Colon (tissue), 2 donors: ENCODE data around the gene MLN.

Experiments used
- FAIRE-seq: peaks from 2 replicates; lab custom pipeline; 2012; peaks lifted over from hg19 to GRCh38; lab: Jason Lieb, UNC
- donor health status: control.
- donor health status: control.

Gene MLN

DNA sequence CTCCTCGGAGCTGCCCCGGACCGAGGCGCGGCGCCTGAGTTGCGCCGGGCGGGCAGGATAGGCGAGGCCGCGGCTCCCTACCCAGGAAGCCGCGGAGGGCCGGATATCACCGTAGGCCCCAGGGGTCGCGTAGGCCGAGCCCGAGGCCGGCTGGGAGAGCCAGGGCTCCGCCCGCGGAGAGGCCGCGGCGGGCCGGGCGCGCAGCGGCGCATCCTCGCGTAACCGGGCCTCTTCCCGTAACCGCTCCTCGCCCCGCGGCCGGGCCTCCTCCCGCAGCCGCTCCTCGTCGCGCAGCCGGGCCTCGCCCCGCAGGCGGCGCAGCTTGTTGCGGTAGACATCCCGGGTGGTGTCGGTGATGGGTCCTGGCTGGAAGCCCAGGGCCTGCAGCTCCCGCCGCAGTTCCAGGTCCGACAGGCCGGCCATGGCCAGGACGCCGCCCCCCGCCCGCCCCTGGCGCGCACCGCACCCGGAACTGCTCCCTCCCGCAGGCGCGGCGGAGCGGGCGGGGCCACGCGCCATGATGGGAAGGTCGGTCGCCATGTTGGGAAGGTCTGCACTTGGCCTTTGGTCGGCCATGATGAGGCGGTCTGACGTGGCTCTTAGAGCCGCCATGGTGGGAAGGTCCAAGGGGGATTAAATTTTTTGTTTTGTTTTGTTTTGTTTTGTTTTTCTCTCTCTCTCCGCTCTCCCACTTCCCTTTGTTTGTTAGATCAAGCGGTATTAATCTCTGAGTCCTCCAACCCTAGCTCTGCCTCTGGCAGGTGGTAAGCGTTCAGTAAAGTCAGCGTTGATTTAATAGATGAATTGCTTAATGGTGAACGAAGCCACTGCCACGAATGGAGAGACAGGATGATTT, 14.9 kb downstream of the MLN start, which contains the start of gene LEMD2:
Gene LEMD2, minus strand, starts transcription at position 437 of the 856 bp plus-strand sequence. Its CDS starts 14 bp downstream, at position 423.
- FAIRE-seq = no peak

DNA sequence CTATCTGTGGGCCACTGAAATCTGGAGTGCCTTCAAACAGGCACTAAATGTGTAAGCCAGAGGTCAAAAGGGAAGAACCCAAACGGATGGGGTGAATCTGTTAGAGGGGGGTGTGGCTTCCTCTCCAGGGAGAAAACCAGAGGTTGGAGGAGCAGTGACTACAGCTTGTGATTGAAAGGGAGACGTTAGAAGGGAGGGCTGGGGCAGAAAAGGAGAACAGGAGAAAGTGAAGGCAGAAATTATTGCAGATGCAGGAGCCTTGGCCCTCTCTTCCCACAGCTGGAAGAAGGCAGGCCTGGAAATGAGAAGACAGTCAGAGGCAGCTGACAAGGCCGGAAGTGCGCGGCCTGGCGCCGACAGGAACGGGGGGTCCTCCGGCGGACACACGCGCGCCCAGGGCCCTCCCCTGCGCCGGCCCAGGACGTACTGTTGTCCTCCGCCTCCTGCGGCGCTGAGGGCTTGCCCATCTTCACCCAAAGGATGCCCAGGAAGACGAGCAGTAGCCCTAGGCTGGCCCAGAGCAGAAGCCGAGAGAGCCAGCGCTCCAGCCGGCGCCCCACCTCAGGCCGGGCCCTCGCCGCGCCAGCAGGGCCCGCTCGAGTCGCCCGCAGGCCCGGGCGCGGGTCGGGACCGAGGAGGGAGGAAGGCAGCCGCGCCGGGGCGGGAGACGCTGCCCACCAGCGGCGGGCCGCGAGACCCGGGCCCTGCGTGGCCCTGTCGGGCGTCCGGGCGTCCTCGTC, 15.7 kb downstream of the MLN start:
- FAIRE-seq = no peak

DNA sequence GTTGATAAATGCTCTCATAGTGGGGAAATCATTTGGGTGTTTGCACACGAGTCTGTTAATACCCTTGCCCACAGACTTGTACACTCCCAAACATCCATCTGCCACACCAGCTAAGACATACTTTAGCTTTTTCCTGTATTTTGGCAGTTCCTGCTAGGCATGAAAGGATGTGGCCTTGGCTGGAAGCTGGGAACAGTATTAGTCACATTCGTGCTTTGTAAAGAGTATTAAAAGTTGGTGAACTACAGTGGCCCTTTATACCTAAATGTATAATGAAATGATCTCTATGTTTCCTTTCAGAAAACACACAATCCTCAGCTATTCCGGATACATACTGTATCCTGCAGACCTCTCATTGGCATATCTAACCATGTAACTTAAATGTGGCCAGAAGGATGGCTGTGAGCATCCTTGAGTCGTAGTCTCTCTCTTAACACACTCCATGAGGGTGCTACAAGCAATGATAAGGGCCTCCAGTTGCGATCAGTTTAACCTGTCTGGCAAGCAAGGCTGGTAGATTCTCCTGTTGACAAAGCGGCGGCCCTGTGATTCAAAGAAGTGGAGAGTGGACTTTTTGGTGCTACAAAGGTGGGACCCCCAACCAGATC, 16.4 kb downstream of the MLN start:
- FAIRE-seq = no peak

DNA sequence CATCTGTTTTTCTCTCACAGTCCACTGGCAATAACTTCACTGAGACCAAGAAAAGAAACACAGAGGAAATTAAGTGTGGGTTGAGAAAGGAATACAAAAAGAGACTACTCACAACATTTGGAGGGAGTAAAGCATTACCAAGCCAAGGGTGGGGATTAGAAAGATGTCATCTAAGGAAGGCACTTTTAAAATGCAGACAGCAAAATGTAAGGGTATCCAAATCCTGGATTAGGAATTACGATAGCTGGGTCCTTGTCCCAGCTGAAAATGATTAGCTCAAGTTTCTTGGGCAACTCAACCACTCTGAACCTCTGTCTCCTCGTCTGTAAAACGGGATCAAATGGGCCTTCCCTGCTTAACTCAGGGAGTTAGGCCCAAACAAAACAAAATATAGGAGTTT, 17.1 kb downstream of the MLN start:
- no peak for FAIRE-seq

DNA sequence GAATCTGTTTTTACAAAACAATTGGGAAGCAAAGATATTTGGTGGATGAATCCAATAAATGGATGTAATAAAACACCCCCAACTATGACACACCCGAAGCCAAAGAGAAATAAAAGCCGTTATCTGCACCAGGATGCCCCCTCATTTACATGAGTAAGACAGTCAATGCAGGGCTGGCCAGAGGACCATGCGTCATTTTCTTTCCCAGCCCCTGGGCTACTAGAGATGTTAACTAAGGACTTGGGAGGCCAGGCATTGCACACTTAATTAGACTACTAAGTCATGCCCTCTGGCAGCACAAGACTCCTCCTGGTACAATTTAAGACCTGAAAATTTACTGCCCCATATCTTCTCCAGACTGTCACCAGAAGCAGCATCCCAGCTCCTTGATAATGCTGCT, 18.0 kb downstream of the MLN start:
- FAIRE-seq = no peak

DNA sequence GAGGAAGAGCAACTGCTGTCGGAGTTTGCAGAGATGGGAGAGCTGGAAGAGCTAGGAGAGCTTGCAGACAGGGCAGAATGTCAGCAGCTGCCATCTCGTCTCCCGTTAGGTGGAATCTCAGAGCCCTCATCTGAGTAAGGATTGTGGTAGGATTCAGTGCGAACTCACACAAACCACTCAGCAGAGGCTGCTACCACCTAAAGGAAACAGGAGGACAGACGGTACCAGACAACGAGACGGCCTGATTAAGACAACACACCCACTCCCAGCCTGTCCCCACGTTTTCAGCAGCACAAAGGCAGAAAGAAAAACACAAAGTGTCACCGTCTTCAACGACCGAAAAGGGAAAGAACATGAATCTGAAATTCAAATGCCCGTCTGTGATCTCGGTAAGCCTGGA, 19.0 kb downstream of the MLN start:
- FAIRE-seq = no peak

DNA sequence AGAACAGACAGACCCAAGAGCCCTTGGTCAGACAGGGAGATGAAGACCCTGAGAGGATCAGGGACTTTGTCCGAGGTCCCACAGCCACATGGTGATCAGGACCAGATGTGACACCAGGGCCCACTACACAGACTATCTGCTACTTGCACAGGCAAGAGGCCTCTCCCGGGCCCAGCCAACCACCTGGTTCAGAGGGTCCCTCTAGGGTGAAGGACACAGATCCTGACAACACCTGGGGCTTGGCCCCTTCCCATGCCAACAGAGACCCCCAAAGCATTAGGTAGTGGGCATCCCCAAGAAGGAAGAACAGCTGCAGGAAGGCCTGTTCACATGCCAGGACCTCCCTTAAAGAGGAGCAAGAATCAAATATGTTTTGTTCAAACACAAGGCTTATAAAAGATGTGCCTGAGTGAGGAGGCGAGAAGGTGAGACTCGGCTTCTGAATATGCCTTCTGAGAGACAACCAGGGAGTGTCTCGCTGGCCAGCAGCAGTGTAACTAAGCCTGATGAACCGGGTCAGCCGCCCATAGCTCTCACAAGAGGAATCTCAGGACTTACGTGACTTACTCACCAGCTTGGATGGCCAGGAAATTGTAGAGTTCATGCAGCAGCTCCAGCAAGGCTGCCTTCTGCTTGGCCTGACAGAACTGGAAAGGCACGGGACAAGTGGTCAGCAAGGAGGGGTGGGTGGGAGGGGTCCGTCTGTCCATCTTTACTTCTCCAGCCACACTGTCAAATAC, 19.9 kb downstream of the MLN start:
- FAIRE-seq = no peak

DNA sequence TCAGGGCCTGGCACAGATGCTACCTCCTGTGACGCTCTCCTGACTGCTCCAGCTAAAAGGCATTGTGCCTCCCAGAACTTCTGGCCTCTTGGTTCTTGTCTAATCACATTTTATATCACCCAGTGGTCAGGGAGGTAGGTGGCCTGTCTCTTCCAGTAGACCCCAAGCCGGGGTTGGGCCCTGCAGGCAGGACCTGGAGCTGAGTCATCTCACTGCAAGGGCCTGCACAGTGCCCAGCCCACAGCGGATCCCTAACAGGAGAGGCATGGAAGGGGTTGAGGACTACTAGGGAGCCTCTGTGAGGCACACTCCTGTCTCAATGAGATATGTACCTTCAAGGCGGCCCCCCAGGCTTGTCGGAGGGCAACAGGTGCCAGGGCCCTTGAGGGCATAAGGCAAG, 21.2 kb downstream of the MLN start:
- no peak for FAIRE-seq

DNA sequence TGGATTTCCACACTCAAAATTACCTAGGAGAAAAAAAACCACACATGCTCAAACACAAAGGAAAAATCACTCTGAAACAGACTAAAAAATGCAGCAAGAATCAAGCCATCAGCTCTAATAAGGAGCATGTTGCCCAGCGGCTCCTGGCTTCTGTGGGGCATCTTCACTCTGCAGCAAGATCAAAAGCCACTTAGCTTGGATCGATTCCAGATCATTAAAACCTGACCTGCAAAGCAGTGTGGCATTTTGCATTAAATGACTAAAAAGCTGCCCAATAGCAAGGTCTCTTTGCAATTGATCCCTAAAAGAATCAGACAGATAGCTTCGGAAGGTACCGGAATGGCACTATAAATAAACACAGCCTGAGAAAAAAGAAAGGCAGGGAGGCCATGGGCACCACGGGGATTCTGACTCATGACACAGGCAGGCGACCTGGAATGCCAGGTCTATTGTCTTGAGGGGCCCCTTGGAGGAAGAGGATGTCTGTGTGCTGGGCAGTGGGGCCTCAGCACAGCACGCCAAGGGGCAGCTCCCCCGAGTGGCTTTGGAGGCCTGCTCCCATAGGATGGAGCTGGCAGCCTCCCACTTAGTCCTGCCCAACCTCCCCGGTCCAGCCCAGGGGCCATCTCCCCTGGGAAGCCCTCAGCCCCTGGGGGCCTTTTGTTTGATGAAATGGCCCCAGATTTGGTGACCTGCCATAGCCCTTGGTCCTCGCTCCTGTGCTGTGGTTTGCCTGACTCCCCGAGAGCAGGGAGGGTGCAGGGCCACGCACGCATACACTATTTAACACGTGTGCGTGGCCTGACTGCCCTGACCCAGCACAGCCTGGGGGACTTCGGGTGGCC, 22.4 kb downstream of the MLN start:
- FAIRE-seq = no peak

DNA sequence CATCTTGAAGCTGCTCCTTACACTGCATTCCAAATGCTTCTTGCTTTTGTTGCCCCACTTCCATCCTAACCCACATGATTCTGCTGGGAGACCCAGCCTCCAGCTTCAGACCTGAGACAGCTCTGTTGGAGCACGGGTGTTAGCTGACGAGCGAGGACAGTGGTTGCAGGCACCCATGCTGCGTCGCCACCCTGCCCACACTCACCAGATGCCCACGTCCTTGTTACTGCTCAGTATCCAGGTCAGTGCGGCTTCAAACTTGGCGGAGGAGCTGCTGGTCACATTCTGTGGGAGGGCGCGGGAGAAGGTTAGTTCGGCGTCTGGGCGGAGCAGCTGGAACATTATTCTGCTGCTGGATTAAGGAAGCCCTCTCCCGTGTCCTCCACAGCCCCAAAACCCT, 23.9 kb downstream of the MLN start:
- no peak for FAIRE-seq

DNA sequence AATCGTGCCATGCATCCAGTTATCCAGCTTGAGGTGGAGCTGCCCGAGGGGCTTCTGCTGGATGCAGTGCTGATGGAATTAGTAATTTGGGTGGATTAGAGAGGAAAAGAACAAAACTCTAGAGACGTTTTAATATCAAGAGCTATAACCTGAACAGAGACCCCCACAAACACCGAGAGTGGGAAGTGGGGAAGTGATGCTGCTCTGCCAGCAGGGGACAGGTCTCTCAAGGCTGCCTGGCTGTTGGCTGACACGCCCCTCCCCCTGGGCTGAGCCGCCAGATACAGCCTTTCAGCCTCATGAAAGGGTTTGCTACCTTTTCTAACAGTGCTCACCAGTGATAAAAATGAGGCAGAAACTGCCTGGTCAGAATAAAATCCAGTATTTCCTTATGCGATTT, 24.5 kb downstream of the MLN start:
- no peak for FAIRE-seq

DNA sequence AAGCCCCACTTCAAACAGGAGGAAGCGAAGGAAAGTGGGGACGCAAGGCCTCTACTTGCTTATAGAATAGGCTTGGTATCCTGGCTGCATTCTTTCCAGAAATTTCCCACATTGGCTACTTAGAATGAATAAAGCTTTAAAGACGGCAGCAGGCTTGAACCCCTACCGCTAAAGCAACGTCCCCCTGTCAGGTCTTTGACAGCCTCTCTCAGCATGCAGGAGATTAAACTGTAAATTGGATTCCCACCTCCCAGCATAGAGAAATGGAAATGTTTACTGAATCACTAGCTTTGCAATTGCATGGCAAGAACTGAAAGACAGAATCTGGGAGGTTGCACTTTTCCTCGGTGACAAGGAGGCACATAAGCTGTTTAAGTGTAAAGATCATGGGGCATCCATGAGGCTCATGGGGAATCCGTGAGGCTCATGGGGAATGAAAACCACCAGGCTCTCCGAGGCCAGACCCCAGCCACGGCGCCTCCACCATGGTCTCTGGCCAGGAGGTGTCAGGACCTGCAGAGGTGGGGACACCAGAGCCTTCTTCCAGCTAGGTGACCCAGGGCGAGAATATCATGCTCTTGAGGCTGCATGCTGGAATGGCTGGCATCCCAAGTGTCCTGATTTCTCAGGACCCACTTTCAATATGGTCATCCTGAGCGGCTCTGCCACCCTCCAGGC, 25.2 kb downstream of the MLN start:
- no peak for FAIRE-seq

DNA sequence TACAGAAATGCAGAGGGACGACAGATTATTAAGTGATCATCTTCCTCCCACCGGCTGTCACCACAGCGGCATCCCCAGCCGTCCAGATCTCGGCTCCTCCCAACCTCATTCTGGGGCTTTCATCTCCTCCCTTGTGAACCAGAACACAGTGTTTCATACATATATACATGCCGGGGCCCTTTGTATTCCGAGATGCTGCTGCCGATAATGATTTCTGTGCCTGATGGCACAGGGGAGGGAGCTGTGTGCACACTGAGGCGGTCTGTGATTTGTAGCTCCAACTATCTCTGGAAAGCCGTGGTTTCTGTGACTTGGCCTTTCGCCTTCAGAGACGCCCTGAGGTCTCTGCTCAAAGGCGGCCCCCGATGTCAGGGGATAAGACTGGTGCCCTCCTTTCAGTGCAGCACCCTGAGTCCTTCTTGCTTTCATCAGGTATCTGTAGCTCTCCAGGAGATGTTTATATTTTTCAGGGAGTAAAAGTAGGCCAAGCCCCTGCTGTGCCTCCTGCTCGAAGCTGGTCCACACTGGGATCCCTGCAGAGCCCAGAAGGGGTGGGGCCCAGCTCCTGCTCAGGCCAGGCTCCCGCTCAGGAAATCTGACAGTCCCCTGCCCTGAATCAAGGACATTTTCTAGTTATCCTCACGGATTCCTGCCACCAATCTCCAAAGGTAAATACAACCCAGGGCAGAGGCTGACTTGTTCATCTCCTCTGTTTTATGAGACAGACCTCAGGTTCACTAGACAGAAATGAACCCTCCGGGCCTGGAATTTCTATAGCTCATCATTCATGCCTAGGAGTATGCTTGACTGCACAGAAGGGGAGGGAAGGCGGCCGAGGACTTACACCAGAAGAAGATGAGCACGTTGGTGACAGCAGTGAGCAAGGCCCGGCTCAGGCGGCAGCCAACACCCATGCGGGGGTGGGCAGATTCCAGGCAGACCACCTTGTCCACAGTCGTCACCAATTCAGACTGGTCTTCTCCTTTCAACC, 26.1 kb downstream of the MLN start:
- FAIRE-seq = no peak

DNA sequence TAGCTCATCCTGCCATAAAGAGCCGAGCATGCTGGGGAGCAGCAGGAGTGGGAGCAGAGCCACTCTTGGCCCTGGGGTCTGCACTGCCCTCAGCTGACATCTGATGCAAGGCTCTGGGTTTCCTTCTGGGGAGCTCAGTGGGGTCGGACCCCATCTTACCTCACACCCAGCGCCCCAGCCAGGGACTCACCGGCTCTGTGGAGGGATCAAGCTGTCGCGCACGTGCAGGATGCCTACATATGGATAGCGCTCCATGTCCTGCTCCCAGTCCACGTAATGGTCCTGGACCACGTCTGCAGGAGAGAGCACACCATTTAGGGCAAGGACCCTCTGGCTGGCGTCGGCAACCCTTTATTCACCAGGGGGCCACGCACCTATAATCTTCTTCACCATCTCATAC, 27.0 kb downstream of the MLN start:
- FAIRE-seq = no peak

DNA sequence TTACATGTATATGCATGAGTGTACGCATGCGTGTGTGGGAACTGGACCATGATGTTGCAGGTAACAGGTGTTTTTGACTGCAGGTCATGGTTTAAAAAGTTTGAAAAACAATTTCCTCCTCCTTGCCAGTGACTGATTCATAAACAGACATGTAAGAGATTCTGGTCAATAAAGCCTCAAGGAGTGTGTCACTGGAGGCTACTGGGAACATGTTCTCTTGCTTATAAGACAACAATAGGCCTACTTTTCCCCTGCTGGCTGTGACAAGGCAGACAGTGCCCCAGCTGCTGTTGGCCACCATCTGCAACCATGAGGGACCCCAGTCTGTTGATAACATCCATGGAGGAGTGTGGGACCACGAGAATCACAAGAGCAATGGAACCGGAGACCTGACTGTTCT, 27.6 kb downstream of the MLN start:
- FAIRE-seq = no peak

DNA sequence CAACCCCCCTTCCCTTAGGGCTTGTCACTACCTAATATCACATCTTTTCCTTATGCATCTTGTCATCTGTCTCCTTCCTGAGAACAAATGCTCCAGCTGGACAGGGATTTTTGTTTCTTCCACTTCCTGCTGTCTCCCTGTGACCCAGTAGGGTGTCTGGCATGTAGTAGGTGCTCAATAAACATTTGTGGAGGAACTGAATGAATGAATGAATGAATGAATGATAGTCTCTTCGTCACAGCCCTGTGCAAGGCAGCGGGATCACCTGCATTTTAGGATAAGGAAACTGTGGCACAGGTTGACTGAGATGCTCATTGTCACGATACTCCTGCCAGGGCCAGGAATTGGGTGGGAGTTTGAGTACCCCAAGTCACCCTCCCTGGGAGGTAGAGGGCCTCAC, 29.0 kb downstream of the MLN start:
- FAIRE-seq = no peak

DNA sequence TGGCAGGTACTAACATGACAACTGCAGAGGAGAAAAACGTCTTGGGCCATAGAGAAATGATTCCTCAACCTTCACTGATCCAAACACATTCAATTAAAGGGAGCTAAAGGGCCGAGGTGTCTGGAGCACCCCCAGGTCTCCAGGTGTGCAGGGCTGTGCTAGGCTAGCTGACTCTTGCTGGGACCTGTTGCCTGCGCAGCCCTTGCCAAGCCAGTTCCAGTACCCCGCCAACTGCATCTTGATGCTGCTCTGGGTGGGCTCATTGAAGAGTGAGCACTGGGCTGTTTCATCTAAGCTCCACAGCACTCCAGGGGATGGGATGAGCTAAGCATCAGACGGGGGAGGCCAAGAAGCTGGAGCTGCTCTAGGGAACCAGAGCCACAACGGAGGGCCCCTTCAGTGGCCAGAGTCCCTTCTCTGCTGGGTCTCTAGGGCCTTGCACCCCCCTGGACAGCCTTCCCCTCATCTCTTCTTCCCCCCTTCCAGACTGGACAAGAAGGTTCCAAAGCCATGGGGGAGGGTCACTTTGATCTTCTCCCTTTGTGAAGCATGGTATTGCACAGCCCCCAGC, 30.8 kb downstream of the MLN start:
- FAIRE-seq = no peak

DNA sequence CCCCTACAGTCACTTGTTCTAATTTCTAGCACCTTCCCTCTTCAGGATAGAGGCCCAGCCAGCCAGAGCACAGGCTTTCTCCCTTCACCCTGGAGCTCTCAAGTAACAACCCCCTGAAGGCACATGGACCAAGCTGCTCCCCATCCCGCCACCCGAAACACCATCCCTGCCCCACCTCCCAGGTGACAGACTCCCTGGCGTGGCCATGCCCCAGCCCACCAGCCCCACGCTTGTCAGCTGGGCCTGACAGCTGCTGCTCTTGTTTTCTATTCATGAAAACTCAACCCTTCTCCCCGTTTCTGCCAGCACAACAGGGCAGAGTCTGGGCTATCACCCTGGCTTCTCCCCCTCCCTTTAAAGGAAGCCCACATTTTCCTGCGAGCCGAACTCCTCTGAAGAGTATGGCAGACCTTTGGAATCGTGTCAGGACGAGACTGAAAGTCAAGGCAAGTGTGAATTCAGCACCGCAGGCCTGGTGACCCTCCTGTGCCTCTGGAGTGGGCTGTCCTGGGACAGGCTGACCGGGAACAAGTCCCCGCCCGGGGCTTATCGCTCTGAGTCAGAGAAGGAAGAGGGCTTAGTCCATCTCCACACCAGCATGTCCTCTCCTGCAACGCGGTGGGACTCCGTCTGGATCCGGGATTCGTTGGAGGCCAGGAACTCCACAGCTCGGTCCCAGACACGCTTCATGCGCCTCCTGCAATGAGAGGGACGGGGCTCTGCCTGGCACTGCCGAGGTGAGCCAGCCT, 31.5 kb downstream of the MLN start:
- no peak for FAIRE-seq
